ENCODE data around the gene CHRM1. TPM values are rescaled to one million over a fixed set of nuclear protein-coding genes. Genes with fewer than 3 reads are reported as not detected.

CHRM1 gene
- total RNA-seq, 4 donors from 2014 or later, result not detected

DNA sequence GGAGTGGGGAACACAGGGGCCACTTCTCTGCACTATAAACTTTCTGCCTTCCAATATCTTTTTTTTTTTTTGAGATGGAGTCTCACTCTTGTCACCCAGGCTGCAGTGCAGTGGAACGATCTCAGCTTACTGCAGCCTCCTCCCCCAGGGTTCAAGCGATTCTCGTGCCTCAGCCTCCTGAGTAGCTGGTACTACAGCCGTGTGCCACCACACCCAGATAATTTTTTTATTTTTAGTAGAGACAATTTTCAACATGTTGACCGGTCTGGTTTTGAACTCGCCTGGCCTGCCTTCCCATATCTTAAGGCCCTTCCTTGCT lies 38.8 kb downstream of the CHRM1 start:
- TF ChIP-seq, protein P1, sequence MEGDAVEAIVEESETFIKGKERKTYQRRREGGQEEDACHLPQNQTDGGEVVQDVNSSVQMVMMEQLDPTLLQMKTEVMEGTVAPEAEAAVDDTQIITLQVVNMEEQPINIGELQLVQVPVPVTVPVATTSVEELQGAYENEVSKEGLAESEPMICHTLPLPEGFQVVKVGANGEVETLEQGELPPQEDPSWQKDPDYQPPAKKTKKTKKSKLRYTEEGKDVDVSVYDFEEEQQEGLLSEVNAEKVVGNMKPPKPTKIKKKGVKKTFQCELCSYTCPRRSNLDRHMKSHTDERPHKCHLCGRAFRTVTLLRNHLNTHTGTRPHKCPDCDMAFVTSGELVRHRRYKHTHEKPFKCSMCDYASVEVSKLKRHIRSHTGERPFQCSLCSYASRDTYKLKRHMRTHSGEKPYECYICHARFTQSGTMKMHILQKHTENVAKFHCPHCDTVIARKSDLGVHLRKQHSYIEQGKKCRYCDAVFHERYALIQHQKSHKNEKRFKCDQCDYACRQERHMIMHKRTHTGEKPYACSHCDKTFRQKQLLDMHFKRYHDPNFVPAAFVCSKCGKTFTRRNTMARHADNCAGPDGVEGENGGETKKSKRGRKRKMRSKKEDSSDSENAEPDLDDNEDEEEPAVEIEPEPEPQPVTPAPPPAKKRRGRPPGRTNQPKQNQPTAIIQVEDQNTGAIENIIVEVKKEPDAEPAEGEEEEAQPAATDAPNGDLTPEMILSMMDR (IDR thresholded peaks at IDR 0.05), result no peak
- ATAC-seq (ENCODE audit: low FRiP score) (no peak), DNase-seq (ENCODE audit: low spot score) (no peak)

DNA sequence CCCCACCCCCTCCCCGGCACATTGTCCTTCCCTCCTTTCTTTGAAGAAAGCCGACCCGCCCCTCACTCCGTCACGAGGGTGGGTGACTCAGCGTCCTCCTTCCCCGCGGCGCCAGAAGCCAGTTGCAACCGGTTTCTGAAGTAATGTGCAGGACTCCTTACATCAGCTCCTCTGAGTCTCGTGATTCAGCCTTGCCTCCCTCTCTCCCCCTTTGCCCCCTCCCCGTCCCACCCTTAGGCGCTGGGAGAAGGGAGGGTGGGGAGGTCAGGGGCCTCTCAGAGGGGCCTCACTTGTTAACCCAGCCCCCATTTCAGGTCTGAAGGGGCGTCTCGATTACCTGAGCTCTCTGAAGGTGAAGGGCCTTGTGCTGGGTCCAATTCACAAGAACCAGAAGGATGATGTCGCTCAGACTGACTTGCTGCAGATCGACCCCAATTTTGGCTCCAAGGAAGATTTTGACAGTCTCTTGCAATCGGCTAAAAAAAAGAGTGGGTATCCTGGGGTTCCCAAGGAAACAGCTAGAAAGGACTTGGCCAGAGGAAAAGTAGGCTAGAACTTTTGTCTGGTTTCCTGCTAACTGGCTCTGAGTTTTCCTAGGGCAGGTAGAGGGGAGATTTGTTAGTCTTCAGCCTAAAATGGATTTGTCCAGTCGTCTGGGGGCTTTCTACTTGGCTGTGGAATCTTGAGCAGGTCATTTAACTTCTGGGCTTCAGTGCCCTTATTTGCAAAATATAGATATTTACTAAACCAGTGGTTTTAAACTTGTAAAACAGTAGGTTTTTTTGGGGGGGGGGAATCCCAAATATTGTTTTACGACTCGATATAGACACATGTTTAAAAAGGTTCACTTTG lies 39.4 kb downstream of the CHRM1 start:
- ATAC-seq (ENCODE audit: low FRiP score), result peak; percentile 60
- TF ChIP-seq, protein P1 (IDR thresholded peaks at IDR 0.05), result no peak
- peak; percentile 92 for DNase-seq (ENCODE audit: low spot score)

DNA sequence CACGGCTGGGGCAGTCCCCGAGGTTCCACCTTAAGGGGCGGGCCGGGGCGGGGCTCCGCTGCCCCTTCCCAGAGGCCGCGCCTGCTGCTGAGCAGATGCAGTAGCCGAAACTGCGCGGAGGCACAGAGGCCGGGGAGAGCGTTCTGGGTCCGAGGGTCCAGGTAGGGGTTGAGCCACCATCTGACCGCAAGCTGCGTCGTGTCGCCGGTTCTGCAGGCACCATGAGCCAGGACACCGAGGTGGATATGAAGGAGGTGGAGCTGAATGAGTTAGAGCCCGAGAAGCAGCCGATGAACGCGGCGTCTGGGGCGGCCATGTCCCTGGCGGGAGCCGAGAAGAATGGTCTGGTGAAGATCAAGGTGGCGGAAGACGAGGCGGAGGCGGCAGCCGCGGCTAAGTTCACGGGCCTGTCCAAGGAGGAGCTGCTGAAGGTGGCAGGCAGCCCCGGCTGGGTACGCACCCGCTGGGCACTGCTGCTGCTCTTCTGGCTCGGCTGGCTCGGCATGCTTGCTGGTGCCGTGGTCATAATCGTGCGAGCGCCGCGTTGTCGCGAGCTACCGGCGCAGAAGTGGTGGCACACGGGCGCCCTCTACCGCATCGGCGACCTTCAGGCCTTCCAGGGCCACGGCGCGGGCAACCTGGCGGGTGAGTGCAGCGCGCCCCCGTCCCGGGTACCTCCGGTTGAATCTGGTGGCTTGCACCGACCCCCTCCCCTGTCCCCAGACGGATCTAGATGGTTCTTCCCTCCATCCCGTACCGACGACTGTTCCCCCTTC lies 40.2 kb downstream of the CHRM1 start, which contains the start of gene SLC3A2:
Gene SLC3A2 (plus strand): TSS at position 94 of the 776 bp plus-strand sequence. CDS start 128 bp downstream, at position 222.
- ATAC-seq (ENCODE audit: low FRiP score) (peak; percentile 84), DNase-seq (ENCODE audit: low spot score) (peak; percentile 48)
- TF ChIP-seq, protein P1 (IDR thresholded peaks at IDR 0.05), result peak in 2 of 3 donors; percentile 3 to 16

DNA sequence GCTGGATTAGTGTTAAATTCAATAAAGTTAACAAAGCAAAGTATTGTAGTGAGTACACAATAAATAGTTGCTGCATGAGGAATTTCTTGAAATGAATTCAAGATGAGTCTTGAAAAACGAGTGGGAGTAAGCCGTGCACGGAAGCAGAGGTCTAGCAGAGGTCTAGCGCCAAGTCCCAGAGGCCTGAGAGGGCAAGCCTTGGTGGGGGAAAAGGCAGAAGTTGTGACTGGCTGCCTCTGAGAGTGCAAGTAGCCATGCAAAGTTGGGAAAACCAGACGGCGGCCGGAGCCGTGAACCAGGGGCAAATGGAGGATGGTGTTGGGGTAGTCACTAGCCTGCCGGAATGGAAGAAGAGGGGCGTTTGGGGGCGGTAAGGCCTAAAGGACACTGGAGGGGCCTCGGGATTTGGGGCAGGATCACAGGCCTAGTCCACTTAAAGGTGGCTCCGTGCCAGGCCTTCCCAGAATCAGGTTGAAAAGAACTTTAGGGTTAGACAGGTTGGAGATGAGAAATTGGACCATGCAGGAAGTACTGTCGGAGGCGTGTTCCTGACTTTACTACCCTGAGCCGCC lies 40.8 kb downstream of the CHRM1 start:
- ATAC-seq (ENCODE audit: low FRiP score) (peak; percentile 69), DNase-seq (ENCODE audit: low spot score) (peak; percentile 59)
- TF ChIP-seq, protein P1 (IDR thresholded peaks at IDR 0.05), result no peak

DNA sequence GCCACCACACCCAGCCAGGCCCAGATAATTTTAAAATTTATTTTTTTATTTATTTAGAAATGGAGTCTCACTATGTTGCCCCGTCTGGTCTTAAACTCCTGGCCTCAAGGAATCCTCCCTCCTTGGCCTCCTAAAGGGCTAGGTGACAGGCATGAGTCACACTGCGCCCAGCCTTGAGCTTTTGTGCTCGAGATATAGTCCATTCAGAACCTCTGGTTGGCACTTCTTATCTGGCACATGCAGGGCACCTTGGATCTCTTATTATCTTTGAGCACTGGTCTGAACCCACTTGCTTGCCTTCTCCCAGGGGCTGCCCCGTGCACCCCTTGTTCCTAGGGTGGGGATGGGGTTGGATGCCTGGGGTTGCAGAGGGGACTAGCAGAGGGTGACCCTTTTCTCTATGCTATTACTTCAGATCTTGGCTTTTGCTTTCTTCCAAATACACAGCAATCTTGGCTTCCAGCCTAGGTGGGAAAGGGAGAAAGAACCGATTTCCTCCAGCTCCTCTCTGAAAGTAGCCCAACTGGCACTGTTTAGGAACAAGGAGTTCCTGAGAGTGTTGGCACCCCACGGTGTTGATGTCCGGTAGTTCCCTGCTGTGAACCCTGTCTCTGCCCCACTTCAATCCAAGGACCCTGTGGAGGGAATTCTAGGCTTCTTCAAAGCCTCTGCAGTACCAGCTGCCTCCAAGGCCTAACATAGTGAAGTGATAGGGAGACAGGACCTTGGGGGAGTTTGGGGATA lies 41.8 kb downstream of the CHRM1 start:
- DNase-seq (ENCODE audit: low spot score) (no peak), ATAC-seq (ENCODE audit: low FRiP score) (no peak)
- TF ChIP-seq, protein P1 (IDR thresholded peaks at IDR 0.05), result no peak

DNA sequence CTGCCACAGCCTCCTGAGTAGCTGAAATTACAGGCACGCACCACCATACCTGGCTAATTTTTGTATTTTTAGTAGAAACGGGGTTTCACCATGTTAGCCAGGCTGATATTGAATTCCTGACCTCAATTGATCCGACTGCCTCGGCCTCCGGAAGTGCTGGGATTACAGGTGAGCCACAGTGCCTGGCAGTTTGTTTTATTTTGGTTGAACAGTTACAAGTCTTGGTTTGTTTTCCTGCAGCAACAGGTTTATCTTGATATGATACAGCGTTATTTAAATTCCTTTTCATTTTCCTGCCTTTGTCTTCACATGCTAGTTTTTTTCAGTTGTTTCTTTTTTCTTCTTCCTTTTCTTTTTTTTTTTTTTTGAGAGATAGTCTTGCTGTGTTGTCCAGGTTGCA lies 44.5 kb downstream of the CHRM1 start:
- TF ChIP-seq, protein P1 (IDR thresholded peaks at IDR 0.05), result no peak
- ATAC-seq (ENCODE audit: low FRiP score) (no peak), DNase-seq (ENCODE audit: low spot score) (no peak)
